ENCODE measurements around the gene ANKRD28.
"Not testable (repeated sequence)": the region's sequence is repeated elsewhere in the genome, so short reads cannot be mapped to it uniquely, and the experiment has no call there.

DNA sequence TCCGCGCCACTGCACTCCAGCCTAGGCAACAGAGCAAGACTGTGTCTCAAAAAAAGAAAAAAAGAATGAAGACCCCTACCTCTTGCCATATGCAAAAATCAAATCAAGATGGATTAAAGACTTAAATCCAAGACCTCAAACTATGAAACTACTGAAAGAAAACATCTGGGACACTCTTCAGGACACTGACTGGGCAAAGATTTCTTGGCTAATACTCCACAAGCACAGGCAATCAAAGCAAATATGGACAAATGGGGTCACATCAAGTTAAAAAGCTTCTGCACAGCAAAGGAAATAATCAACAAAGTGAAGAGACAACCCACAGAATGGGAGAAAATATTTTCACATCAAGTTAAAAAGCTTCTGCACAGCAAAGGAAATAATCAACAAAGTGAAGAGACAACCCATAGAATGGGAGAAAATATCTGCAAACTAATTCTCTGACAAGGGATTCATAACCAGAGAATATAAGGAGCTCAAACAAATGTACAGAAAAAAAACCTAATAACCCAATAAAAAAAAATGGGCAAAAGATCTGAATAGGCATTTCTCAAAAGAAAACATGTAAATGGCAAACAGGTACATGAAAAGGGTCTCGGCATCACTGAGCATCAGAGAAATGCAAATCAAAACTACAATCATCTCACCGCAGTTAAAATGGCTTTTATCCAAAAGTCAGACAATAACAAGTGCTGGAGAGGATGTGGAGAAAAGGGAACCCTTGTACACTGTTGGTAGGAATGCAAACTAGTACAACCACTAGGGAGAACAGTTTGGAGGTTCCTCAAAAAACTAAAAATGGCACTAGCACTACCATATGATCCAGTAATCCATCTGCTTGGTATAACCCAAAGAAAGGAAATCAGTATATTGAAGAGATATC lies 43.6 kb upstream of the ANKRD28 start:
- TF ChIP-seq EP300, POLR2A, POLR2AphosphoS5 (IDR thresholded peaks at IDR 0.05): not testable (repeated sequence)
- TF ChIP-seq, protein P1, sequence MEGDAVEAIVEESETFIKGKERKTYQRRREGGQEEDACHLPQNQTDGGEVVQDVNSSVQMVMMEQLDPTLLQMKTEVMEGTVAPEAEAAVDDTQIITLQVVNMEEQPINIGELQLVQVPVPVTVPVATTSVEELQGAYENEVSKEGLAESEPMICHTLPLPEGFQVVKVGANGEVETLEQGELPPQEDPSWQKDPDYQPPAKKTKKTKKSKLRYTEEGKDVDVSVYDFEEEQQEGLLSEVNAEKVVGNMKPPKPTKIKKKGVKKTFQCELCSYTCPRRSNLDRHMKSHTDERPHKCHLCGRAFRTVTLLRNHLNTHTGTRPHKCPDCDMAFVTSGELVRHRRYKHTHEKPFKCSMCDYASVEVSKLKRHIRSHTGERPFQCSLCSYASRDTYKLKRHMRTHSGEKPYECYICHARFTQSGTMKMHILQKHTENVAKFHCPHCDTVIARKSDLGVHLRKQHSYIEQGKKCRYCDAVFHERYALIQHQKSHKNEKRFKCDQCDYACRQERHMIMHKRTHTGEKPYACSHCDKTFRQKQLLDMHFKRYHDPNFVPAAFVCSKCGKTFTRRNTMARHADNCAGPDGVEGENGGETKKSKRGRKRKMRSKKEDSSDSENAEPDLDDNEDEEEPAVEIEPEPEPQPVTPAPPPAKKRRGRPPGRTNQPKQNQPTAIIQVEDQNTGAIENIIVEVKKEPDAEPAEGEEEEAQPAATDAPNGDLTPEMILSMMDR (IDR thresholded peaks at IDR 0.05) = not testable (repeated sequence)
